Measurements from ENCODE around the gene PCNX1.

PCNX1 gene

DNA sequence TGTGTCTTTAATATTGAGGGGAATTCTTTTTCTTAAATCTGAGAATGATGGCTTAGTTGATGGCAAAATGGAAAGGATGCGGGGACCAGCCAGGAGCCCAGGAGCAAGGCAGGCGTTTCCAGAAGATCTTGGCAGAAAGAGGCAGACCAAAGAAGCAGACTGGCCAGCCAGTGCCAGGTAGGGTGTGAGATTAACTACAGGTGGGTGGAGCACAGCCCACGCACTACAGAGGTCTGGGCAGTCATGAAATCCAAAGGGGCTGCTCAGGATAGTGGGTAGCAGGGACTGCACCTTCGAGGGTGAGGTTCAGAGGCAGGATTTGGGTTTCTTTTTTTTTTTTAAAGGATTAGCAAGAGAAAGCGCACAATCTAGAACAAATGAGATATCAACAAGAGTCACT lies 17.7 kb upstream of the PCNX1 start:
- no peak for DNase-seq

DNA sequence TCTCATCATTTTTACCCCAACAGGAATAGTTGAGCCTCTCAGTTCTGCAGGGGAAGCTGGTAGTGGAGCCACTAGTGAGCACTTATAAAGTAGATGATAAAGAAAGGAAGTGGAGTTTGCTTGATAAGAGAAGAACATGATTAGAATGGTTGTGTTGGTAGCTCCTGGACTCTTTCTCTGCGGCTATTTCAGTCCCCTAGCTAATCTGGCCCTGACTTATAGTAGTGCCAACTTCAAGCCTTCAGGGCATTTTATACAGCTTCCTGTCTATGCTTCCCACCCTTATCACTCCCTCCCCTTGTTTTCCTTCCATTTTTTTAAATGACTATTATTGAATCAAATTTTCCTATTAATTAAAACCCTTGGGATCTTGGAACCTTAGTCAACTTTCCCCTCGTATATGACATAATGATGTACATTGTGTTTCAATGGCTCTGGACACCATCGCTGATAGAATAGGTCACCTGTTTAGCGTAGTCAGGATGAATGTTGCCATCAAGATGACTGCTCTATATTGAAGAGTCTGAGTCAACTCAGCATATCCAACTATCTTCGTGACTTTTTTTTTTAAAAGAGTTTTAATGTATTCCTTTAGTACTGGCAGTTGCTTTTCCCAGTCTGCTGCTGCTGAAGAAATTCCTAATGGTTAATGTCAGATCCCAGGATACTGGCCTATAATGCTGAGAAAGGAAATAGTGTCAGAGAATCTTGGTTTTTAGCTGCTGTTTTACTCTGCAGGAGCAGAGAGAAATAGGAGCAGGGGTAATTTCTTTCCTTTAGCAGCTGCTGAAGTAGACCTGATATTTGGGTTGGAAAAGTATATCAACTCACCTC lies 16.2 kb upstream of the PCNX1 start:
- no peak for DNase-seq

DNA sequence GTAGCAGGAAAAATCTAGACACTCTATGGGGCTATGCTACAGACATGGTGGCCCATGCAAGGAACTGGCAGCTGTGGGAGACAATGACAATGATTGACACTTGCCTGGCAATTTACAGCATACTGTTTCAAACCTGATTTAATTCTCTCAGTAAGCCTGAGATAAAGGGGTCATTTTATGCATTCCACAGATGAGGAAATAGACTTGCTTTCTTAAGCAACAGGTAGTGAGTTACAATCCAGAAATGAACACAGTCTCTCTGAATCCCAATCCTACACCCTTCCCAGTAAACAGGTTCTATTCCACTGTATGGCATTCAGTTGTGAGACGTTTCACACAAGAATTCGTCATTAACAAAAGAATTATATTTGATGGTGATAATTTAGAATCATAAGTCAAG lies 15.5 kb upstream of the PCNX1 start:
- DNase-seq: no peak

DNA sequence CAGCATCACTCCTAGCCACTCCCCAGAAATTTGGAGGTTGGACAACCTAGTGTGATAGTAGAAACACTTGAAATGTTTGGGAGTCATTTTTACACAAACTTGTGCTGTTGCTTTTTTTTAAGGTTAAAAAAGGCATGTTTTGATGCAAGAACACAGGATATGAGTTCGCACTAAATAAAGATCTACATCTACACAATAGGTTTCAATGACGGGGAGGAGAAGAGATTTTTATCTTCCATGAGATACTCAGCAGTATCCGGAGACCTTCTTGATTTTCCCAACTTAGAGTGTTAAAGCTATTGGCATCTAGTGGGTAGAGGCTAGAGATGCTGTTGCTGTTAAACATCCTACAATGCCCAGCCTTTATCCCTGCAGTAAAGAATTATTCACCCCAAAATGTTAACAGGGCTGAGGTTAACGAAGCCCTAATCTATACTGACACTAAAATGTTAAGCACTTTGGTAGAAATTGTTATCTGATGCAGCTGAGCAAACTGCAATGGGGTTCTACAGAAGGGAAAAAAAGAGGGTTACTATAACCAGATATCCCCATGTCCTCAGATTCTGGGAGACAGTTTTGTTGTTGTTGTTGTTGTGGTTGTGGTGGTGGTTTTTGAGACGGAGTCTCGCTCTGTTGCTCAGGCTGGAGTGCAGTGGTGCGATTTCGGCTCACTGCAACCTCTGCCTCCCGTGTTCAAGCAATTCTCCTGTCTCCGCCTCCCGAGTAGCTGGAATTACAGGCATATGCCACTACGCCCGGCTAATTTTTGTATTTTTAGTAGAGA lies 14.0 kb upstream of the PCNX1 start:
- no peak for DNase-seq

DNA sequence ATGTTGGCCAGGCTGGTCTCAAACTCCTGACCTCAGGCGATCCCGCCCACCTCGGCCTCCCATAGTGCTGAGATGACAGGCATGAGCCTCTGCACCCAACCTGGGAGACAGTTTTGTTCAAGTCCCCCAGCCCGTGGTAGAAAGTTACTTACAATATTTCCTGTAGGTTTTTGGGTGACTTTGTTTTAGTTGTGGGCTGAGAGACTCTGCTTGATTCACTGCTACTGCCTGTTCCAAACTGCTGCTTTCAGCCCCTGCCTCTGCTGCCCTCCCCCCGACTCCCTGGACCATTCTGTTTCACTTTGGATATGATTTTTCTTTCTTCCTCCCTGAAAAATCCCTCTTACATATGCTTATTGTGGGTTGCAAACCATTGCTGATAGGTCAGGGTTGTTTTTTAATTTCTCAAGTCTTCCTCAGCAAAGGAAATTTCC lies 13.4 kb upstream of the PCNX1 start:
- DNase-seq: no peak

DNA sequence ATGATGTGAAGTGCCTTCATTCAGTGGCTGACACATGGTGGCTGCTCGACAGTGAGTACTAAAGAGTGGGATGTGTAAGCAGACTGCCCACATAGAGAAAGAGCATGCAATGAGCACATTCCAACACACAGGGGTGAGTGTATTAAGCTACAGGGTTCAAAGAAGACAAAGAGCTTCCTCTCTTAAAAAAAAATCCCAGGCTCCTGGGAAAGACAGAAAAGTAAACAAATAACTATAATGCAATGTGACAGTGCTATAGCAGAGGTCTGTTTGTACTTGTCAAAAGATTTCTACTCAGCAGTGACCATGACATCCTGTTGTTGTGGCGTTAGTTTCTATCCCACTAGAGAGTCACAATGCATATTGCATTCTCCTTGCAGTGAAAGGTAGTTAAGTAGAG lies 12.4 kb upstream of the PCNX1 start:
- DNase-seq: no peak

DNA sequence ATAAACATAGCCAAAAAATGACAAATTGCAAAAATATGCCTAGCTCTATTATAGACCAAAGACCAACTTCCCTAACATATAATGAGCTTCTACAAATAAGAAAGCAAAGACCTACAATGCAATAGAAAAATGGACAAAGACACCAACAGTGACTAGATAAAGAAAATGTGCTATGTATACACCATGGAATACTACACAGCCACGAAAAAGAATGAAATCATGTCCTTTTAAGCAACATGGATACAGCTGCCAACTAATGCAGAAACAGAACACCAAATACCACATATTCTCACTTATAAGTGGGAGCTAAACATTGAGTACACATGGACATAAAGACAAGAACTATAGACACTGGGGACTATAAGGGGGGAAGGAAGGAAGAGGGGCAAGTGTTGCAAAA lies 10.9 kb upstream of the PCNX1 start:
- no peak for DNase-seq

DNA sequence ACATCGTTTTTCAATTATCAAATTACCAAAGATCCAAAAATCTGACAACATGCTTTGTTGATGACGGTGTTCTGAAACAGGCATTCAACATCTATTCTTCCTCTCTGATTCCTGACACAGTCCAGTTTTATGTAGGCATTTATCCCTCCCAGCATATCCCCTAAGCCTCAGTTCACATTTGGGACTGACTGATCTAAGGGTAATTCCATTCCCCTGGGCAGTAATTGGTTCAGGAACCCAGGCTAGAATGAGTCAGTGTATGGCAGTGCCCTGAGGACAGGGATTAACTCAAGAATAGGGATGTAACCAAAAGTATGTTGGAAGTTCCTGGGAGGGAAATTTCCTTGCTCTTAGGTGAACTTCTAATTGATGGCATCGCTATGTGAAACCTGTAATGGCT lies 10.3 kb upstream of the PCNX1 start:
- DNase-seq: no peak

DNA sequence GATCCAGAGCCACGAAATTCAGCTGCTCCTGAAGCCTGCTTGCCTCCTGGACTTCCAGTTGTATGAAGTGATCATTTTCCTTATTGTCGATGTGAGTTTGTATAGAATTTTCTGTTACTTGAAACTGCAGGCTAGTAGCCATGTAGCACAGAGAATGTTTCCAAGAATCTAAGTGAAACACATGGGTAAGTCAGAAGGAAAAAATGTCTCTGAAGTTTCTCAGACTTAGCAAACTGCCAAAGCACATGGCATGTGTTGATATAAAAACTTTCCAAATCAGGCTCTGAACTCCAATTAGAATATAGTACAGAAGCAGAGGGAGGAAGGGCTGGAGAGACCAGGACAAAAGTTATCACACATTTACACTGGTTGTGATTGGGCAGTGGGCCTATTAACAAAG lies 9.8 kb upstream of the PCNX1 start:
- no peak for DNase-seq

DNA sequence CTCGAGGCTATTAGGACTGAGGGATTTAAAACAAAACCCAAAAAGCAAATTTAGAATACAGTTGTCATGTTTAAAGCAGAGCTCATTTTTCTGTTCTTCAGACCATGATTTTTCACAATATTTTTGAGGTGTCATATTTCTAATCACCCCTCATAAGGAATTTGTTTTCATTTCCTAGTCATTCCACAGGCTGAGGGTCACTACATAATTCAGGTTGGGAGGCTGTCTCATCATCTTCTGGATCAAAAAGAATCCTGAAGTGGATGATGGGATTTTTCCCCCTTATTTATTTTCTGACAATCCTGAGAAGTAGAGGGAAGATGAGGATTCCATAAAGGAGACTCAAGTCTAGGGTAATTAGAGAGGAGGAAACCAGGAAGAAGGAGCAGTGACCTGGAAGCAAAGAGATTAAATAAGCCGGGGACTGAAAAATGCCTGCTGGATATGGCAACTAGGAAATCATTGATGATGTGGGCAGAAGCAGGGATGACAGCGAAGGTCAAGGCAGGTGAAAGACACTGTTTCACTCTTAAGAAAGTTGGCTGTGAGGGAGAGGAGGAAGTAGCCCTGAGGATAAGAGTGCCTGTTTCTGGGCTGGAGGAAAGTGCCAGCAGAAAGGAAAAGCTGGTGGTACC lies 9.0 kb upstream of the PCNX1 start:
- DNase-seq: no peak

DNA sequence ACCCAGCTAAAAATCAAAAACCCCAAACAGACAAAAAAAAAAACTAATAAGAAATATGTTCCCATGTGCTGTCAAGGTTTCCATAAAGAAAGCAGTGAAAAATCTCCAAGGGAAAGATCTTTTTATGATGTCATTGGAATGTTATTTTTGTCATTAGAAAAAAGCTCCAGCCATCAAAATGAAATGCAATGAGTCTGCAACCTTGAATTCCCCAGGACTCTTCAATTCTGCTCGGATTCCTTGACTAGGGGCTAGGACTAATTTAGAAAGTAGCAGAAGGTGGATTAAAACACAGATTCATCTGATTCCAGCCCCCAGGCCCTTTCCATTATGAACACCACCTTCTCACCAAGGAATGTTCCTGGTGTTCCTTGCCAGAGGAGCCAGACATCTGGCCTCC lies 6.0 kb upstream of the PCNX1 start:
- DNase-seq: no peak

DNA sequence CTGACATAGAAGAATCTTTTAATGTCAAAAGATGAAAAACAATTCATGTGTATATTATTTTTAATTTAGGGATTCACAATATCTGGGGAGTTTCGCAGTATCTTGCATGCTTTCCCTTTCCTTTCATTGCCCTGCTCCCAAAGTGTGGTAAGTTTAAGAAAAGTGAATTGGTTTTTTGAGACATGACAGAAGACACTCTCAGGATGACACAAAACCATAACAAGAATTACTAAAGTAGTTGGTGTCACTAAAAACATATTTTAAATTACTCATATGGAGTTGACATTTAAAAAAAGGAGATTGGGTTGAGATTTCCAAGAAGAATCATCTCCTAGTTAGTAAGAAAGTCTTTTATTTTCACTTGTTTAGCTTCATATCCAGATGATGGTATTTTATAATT lies 5.1 kb upstream of the PCNX1 start:
- no peak for DNase-seq

DNA sequence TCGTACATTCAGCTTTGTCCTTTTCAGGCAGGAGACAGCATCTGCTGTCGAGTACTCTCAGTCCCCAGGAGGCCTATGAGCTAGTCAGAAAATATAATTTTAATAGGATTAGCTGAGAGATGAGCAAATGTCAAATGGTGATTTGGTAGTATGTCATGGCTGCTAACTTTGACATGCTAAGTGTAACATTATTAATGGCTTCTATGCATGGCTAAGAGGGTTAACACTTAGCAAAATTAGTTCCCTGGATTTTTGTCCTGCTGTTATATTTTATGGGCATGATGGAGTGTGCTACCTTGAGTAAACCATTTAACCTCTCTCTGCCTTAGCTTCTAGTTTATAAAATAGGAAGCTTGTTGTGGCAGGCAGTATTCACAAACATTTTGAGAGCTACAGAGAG lies 2.9 kb upstream of the PCNX1 start:
- DNase-seq: no peak

DNA sequence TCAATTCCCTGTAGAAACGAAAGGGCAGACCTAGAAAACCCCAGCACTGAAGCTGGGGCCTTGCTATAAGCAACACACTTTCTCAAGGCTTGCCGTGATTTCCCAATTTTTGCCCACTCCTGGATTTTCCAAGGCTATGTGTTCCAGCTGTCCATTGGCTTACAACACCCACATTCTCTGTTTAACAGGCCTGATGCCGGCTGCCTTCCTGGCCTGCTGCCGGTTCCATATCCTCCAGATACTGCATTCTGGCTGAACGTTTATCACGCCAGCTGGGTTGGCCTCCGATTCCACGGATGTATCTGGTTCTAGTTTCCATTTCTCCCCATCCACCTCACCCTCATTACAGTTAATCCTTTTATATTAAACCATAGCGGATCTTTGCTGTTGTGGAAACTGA lies 2.0 kb upstream of the PCNX1 start:
- DNase-seq: no peak

DNA sequence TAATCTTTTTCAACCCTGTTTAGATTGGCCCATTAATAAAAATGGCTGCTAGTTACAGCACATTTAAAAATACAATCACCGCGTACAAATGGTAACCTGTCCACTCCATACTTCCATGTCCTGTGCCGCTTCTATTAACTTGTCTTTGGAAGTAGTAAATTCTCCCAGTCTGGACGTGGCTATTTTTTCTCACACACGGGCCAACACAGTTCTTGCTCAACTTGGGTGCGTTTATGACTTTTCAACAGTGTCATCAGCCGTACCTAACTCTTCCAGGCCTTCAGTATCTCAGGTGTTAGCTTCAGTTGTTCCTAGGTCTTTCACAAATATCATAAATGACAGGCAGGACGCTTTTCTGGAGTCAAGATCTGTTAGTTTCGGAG lies 475 bp upstream of the PCNX1 start:
- no peak for DNase-seq

DNA sequence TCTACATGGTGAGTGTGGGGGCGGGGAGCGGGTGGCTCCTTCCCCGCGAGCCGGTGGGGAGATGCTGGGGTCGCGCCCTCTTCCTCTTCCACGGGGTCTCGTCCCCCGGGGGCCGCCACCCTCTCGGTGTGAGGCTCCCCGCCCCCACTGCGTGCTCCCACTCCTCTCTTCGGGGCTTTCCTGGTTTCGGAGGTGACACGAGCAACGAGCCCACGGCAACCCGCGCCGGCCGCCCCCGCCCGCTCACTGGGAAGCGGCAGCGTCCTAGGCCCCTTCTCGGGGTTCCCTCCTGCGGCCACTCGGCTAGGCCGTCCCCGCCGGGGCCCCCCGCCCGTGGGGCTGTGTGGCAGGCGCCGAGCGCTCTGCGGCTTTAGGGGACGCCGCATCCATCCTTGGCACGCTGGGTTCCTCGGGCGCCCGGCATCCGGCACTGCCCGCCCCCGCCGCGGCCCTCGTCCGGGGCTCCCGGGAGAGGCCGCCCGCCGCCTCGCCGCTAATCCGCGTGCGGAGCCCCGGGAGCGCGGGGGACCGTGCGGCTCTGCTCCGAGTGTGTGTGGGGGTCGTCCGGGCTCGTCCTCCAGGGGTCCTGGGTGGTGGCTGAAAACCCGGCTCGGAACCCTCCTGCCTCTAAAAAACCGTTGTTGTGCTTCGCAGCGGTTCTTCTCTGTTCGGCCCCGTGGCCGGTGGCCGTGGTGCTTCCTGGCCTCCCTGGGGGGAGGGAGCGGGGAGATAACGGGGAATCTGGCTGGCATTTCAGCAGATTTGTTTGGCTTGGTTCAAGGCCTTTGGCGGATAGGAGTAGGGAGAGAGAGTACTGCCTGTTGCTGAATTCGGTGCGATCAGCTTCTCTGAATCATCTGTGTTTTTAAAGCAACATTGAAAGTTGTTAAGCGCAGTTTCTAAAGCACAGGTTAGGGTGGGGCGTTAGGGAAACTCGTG lies 1.0 kb downstream of the PCNX1 start:
- no peak for DNase-seq

DNA sequence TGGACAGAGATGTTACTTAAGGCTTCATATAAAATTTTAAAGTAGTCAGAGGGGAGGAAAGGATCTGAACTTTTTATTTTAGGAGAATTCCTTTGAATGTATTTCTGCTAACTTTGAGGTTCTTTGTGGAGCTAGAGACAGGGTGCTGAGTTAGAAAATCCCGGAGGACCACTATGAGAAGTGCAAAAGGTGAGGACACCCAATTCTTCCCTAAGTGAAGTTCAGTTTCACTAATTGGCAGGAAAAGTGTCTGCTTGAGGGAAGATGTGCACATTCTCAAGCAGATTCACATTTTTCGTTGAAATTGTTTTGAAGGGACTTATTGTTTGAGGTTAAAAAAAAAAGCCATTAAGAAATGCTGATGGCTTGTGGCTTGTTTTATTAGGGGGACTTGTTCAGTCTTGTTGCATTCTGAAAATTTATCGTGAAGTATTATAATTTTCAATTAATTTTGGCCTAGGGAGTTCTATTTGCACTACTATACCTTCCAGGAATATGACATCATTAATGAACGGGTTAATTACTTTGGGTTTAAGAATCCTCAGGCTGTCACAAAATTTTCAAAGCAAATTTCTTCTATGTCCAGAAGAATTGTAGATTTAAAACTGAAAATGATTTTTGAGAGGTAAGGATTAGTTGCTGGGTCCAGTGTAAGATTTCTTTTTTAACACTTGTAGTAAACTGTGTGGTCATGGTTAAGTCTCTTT lies 1.8 kb downstream of the PCNX1 start:
- DNase-seq: no peak

DNA sequence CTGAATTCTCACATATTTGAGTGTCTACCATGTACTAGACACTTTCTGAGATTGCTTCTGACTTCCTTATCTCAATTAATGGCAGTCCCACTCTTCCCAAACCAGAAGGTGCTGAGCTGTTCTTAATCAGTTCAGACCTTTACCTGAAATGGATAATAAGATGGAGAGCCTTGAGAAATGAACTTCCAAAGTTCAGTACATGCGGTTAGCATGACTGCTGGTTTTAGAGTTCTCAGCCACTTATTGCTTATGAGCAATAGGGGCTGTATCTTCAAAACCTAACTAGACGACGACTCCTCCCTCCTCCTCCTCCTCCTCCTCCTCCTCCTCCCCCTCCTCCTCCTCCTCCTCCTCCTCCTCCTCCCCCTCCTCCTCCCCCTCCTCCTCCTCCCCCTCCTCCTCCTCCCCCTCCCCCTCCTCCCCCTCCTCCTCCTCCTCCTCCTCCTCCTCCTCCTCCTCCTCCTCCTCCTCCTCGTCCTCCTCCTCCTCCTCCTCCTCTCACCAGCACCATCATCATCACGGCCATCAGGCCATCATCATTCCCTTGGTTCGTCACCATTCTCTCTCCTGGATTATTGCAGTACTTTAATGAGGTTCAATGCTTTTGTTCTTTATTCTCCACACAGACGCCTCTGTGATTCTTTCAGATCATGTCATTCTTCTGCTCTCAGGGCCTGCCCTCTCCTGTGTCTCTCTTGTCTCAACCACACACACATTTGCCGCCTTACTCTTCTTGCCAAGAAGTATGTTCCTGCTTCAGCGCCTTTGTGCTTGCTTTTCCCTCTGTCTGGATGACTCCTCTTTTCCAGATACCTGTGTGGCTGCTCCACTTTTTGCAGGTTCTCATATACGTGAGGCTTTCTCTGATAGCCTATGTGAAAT lies 2.7 kb downstream of the PCNX1 start:
- DNase-seq: no peak

DNA sequence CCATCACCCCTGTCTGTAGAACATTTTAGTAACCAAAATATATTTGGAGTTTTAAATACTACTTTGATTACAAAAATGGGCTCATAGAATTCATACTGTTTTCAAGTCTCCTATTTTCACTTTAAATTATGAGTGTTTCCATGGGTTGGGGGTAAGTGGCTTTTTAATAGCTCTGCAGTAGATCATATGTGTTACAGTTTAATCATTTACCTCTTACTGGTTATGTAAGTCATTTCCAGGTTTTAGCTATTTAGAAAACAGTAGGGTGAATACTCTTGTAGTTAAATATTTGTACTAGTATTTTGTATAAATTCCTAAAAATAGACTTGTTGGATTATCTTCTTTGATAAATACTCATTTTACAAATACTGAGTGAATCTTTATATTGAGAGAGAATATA lies 8.2 kb downstream of the PCNX1 start:
- DNase-seq: no peak

DNA sequence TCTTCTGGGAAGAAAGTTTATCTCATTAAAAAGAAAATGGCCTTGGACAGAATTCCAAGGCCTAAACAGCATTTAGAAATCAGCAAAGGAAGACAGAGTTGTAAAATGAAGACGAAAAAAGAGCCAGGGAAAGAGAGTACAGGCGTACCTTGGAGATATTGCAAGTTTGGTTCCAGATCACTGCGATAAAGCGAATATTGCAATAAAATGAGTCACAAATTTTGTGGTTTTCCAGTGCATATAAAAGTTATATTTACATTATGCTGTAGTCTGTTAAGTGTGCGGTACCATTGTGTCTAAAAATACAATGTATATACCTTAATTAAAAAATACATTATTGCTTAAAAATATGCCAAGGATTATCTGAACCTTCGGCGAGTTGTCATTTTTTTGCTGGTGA lies 9.0 kb downstream of the PCNX1 start:
- DNase-seq: no peak

DNA sequence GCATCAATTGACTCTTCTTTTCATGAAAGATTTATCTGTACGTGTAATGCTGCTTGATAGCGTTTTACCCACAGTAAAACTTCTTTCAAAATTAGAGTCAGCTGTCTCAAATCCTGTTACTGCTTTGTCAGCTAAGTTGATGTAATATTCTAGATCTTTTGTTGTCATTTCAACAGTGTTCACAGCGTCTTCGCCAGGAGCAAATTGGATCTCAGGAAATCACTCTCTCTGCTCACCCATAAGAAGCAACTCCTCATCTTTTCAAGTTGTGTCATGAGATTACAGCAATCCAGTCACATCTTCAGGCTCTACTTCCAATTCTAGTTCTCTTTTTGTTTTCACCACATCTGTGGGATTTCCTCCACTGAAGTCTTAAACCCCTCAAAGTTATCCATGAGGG lies 9.5 kb downstream of the PCNX1 start:
- no peak for DNase-seq
